Gastrocnemius medialis (tissue), 4 donors: Measurements from ENCODE around the gene TMC2. TPM values are rescaled to one million over a fixed set of nuclear protein-coding genes. Genes with fewer than 3 reads are reported as not detected.
A peak's percentile ranks its signal among the peaks of the same experiment; 100 is the strongest.

Experiments used
- ATAC-seq, 2 donors: fragments of 150-250 bp; one replicate each; pipeline ENCODE4 v1.9.1; 2016
- DNase-seq, 2 donors: peaks; one replicate each; pipeline ENCODE4 v3.0.0-alpha.2; 2019
- H3K27ac ChIP-seq, 4 donors: fragments of 200-600 bp; sonication (generic); 1 replicate in 1 of 4; 2 replicates in 3 of 4; pipeline ENCODE4 v1.5.1; 2016 to 2018; ENCODE audit warnings: mild to moderate bottlenecking in 2 of 4, moderate library complexity in 1 of 4
- H3K27me3 ChIP-seq, 3 donors: fragments of 200-600 bp; sonication (generic) in 2 of 3; 1 replicate in 1 of 3; 2 replicates in 2 of 3; pipeline versions ENCODE4 v1.5.1 to v1.6.0; 2016 to 2019; ENCODE audit warnings: mild to moderate bottlenecking in 1 of 3, moderate library complexity in 1 of 3
- H3K36me3 ChIP-seq, 2 donors: fragments of 200-600 bp; sonication (generic) in 1 of 2; one replicate each; pipeline ENCODE4 v1.5.1; 2017 to 2018
- H3K4me1 ChIP-seq, 2 donors: fragments of 200-600 bp; sonication (generic) in 1 of 2; one replicate each; pipeline ENCODE4 v1.5.1; 2016 to 2017; ENCODE audit warnings: mild to moderate bottlenecking in 2 of 2
- H3K4me3 ChIP-seq, 4 donors: fragments of 200-600 bp; sonication (generic) in 3 of 4; 1 replicate in 1 of 4; 2 replicates in 3 of 4; pipeline ENCODE4 v1.5.1; 2016 to 2019; ENCODE audit warnings: mild to moderate bottlenecking in 2 of 4
- H3K9me3 ChIP-seq, 3 donors: fragments of 200-600 bp; sonication (generic) in 2 of 3; 1 replicate in 1 of 3; 2 replicates in 2 of 3; pipeline ENCODE4 v1.5.1; 2016 to 2019
- POLR2A ChIP-seq, 2 donors: fragments of 450-650 bp; IDR thresholded peaks; one replicate each; pipeline ENCODE4 v1.6.1; 2017; ENCODE audit warnings: antibody characterized with exemption in 2 of 2, mild to moderate bottlenecking in 2 of 2, moderate library complexity in 2 of 2
- in situ Hi-C, 4 donors: fragments of 200-750 bp; cut with MboI; loops; one replicate each; pipeline versions ENCODE4 v1.15.0 to v1.8.0; 2017; ENCODE audit warnings: low sequenced_read_pairs in 4 of 4
- intact Hi-C: fragments of 100-400 bp; cut with DNase I; formaldehyde crosslinking; loops from one replicate; pipeline ENCODE4 v1.15.1; 2023; ENCODE audit warnings: low total_unique reads
- total RNA-seq, 4 donors: library from RNA; depleted of rRNA; stranded (reverse); fragments of >200 nt; gene quantifications; one replicate each; pipeline versions ENCODE4 v1.1.0 to v1.2.3, GENCODE V29; 2016
- TF ChIP-seq, protein P1 (sequence below), 5 experiments: fragments of 450-650 bp in 3 of 5; fragments of 200-600 bp in 2 of 5; sonication (generic) in 2 of 5; IDR thresholded peaks in 4 of 5; conservative IDR thresholded peaks in 1 of 5; 1 replicate in 4 of 5; 2 replicates in 1 of 5; pipeline ENCODE4 v1.5.1; 2016 to 2019; ENCODE audit warnings: antibody characterized with exemption in 5 of 5, mild to moderate bottlenecking in 3 of 5, moderate library complexity in 3 of 5

TMC2 gene
- total RNA-seq, 4 donors from 2014 or later, result 0.10 TPM; not detected in 2

- Histone ChIP-seq H3K4me1 (no peaks in the 10 kb centered on the region), H3K9me3 (no peaks in the 10 kb centered on the region), H3K27me3 (no peaks in the 10 kb centered on the region), H3K4me3 (no peak overlapping the region), H3K36me3 (no peaks in the 10 kb centered on the region), H3K27ac (no peak overlapping the region)
- DNase-seq (peak; percentile 9 to 52), ATAC-seq (peak; percentile 36 to 44)
- intact Hi-C loops (no loop called here), in situ Hi-C loops (no loop called here)
- TF ChIP-seq POLR2A (IDR thresholded peaks at IDR 0.05), result no peak
These were observed 87.8 kb downstream of the TMC2 start for GRCh38 chr20:2624190-2624589.

DNA sequence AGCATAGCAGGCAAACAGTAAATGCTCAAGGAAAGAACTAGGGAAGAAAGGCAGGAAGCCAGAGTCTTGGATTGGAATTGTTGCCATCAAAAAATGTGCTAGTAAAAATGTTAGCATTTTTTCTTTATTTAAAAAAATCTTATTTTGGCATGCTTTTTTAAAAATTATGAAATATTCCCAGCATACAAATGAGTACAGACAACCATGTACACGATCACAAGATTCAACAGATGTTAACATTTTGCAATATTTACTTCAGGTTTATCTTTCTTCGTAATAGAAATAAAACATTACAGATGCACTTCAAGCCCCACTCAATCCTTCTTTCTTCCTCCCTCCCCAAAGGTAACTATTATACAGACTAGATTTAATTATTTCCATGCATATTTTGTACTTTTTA, 88.7 kb downstream of the TMC2 start:
- ATAC-seq (no peak), DNase-seq (no peak)
- H3K27ac ChIP-seq, result no peak overlapping the region
- H3K36me3 ChIP-seq, result no peaks in the 10 kb centered on the region
- intact Hi-C loops (no loop called here), in situ Hi-C loops (no loop called here)
- no peak overlapping the region for H3K4me3 ChIP-seq
- no peaks in the 10 kb centered on the region for H3K27me3 ChIP-seq
- H3K4me1 ChIP-seq, result no peaks in the 10 kb centered on the region
- TF ChIP-seq, protein P1, sequence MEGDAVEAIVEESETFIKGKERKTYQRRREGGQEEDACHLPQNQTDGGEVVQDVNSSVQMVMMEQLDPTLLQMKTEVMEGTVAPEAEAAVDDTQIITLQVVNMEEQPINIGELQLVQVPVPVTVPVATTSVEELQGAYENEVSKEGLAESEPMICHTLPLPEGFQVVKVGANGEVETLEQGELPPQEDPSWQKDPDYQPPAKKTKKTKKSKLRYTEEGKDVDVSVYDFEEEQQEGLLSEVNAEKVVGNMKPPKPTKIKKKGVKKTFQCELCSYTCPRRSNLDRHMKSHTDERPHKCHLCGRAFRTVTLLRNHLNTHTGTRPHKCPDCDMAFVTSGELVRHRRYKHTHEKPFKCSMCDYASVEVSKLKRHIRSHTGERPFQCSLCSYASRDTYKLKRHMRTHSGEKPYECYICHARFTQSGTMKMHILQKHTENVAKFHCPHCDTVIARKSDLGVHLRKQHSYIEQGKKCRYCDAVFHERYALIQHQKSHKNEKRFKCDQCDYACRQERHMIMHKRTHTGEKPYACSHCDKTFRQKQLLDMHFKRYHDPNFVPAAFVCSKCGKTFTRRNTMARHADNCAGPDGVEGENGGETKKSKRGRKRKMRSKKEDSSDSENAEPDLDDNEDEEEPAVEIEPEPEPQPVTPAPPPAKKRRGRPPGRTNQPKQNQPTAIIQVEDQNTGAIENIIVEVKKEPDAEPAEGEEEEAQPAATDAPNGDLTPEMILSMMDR (IDR thresholded peaks at IDR 0.05 in 4 of 5, conservative IDR thresholded peaks at IDR 0.05 in 1 of 5), result no peak
- no peak for TF ChIP-seq POLR2A (IDR thresholded peaks at IDR 0.05)
- no peaks in the 10 kb centered on the region for H3K9me3 ChIP-seq

- intact Hi-C loops (no loop called here), in situ Hi-C loops (no loop called here)
- Histone ChIP-seq H3K4me3 (no peak overlapping the region), H3K27me3 (no peaks in the 10 kb centered on the region), H3K9me3 (no peaks in the 10 kb centered on the region), H3K36me3 (no peaks in the 10 kb centered on the region), H3K4me1 (no peaks in the 10 kb centered on the region), H3K27ac (no peak overlapping the region)
- peak in 1 of 2 donors; percentile 13 for DNase-seq
- TF ChIP-seq, protein P1 (IDR thresholded peaks at IDR 0.05 in 4 of 5, conservative IDR thresholded peaks at IDR 0.05 in 1 of 5), result no peak
- no peak for TF ChIP-seq POLR2A (IDR thresholded peaks at IDR 0.05)
- ATAC-seq, result no peak
These were observed 90.6 kb downstream of the TMC2 start for GRCh38 chr20:2626853-2627541.

DNA sequence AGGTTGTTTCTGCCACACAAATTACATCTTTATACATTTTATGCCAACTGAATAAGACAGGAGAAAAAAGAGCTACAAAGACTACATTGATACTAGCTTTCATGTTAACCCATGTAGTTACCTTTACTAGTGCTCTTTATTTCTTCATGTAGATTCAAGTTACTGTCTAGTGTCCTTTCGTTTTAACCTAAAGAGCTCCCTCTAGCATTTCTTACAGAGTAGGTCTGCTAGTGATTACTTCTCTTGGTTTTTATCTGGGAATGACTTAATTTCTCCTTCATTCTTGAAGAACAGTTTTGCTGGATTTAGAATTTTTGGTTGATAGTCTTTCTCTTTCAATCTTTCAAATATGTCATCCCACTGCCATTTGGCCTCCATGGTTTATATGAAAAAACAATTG, 94.9 kb downstream of the TMC2 start:
- TF ChIP-seq, protein P1 (IDR thresholded peaks at IDR 0.05 in 4 of 5, conservative IDR thresholded peaks at IDR 0.05 in 1 of 5), result no peak
- no peak for TF ChIP-seq POLR2A (IDR thresholded peaks at IDR 0.05)

DNA sequence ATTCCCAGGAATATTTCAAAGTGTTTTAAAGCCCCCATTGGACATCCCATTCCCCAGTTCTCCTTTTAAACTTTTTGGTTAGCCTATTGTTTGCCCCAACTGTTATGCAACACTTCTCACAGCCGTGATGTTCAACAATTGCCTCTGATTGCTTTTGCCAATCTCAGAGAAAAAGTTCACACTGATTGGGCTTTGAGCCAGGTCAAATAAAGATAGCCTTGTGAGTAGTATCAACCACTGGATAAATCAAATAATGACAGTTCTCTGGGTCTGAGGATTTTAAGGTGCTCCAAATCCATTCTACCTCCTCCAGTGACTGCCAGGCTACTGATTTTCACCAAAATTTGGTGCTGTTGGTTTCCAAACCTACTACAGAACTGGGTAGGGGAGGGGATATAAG, 97.0 kb downstream of the TMC2 start:
- Histone ChIP-seq H3K27ac (no peak overlapping the region), H3K4me3 (no peak overlapping the region), H3K27me3 (peaks cover 0 to 8% (median 7%) of the 10 kb centered on the region in 3 donors), H3K9me3 (no peaks in the 10 kb centered on the region), H3K4me1 (no peaks in the 10 kb centered on the region), H3K36me3 (no peaks in the 10 kb centered on the region)
- no peak for DNase-seq
- intact Hi-C loops (no loop called here), in situ Hi-C loops (no loop called here)
- TF ChIP-seq, protein P1 (IDR thresholded peaks at IDR 0.05 in 4 of 5, conservative IDR thresholded peaks at IDR 0.05 in 1 of 5), result no peak
- no peak for TF ChIP-seq POLR2A (IDR thresholded peaks at IDR 0.05)
- no peak for ATAC-seq

More for the DNA sequence above, 94.9 kb downstream of the TMC2 start:
- Histone ChIP-seq H3K36me3 (no peaks in the 10 kb centered on the region), H3K27me3 (peaks cover 0 to 8% (median 7%) of the 10 kb centered on the region in 3 donors), H3K4me3 (no peak overlapping the region), H3K4me1 (no peaks in the 10 kb centered on the region), H3K9me3 (no peaks in the 10 kb centered on the region), H3K27ac (no peak overlapping the region)
- no peak for DNase-seq
- intact Hi-C loops (no loop called here), in situ Hi-C loops (no loop called here)
- no peak for ATAC-seq
